ENCODE data around the gene RSPRY1.

RSPRY1 gene

GRCh38 chr16:57213462-57213861, 27.3 kb downstream of the RSPRY1 start:
- in situ Hi-C loops (cut with MboI; ENCODE audit: low sequenced_read_pairs) = no loop called here

GRCh38 chr16:57216968-57217367, 30.8 kb downstream of the RSPRY1 start:
- in situ Hi-C loops (cut with MboI; ENCODE audit: low sequenced_read_pairs) = no loop called here

DNA sequence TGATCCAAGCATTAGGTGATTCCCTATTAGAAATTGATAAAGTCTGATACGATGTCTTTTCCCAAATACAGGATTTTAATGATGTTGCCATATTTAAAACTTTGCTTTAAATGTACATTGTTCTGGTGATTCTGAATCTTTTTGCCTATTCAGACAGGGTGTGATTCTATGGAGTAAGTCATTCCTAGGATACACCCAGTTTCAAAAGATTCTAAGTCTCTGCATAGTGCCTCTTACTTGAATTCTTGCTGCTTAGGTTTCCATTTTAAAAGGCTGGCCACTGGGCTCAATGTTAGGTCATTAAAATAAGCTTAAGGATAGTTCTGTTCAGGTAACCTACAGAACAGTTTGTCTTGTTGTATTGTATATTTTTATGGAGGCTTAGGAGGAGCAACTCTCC, 36.9 kb downstream of the RSPRY1 start:
- in situ Hi-C loops (cut with MboI; ENCODE audit: low sequenced_read_pairs) = no loop called here

GRCh38 chr16:57224651-57225335, 38.7 kb downstream of the RSPRY1 start:
- in situ Hi-C loops (cut with MboI; ENCODE audit: low sequenced_read_pairs) = no loop called here

DNA sequence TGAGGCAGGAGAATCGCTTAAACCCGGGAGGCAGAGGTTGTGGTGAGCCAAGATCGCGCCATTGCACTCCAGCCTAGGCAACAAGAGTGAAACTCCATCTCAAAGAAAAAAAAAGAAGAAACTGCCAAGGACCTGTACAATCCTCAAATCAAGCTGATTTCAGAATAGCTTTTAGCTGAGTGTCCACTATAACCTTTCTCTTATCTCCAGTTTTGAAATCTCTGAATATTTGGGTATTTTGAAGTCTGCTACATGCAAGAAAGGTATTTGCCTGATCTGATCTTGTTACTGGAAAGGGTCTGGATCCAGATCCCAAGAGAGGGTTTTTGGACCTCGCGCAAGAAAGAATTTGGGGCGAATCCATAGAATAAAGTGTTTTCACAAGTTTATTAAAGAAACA, 39.8 kb downstream of the RSPRY1 start:
- in situ Hi-C loops (cut with MboI; ENCODE audit: low sequenced_read_pairs) = no loop called here

DNA sequence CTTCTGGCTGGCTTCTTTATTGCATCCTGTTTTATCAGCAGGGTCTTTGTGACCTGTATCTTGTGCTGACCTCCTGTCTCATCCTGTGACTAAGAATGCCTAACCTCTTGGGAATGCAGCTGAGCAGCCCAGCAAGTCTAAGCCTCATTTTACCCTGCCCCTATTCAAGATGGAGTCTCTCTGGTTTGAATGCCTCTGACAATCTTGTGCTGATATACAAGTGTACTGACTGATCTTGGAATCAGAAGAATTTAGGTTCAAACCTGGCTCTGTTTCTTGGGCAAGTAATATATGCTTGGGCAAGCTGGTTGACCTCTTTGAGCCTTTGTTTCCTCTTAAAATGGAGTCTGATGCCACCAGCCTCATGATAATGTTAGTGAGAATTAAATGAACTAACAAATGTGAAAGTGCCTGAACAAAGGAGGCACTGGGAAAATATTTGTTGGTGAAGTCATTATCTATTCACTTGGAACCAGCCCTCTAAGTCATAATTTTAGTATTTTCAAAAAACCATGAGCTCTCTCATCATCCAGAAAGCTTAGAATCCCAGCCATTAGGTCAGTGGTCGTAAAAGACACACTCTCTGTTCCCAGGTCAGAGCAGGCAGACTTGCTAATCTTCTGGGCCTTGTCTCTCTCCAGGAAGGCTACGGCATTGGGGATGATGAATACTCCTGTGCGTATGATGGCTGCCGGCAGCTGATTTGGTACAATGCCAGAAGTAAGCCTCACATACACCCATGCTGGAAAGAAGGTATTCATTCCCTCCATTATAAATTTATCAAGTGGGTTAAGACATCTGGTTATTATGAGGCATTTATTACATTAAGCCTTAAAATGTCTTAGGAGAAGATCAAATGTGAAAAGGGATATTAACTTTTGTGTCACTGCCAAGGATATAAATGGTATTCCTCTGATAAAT, 40.8 kb downstream of the RSPRY1 start:
- in situ Hi-C loops (cut with MboI; ENCODE audit: low sequenced_read_pairs) = no loop called here

DNA sequence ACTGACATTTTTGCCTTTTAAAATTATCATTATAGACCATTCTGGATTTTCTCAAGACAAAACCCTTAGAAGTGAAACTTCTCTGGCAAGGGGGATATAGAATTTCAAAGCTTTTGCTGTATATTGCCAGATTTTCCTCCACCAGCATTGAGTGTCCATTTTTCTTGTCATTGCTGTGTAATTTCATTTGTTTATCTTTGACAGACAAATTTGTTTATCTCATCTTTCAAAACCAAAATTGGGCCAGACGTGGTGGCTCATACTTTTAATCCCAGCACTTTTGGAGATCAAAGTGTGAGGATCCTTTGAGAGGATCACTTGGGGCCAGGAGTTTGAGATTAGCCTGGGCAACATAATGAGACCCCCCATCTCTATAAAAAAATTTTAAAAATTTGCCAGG, 43.0 kb downstream of the RSPRY1 start:
- in situ Hi-C loops (cut with MboI; ENCODE audit: low sequenced_read_pairs) = no loop called here

- in situ Hi-C loops (cut with MboI; ENCODE audit: low sequenced_read_pairs) = no loop called here
Measured at GRCh38 chr16:57231821-57232350, 45.8 kb downstream of the RSPRY1 start.

- in situ Hi-C loops (cut with MboI; ENCODE audit: low sequenced_read_pairs) = no loop called here
Measured at GRCh38 chr16:57233944-57234706, 48.0 kb downstream of the RSPRY1 start.

GRCh38 chr16:57234707-57235092, 48.6 kb downstream of the RSPRY1 start:
- in situ Hi-C loops (cut with MboI; ENCODE audit: low sequenced_read_pairs) = no loop called here

GRCh38 chr16:57235128-57236021, 49.2 kb downstream of the RSPRY1 start:
- in situ Hi-C loops (cut with MboI; ENCODE audit: low sequenced_read_pairs) = no loop called here

- in situ Hi-C loops (cut with MboI; ENCODE audit: low sequenced_read_pairs) = no loop called here
Measured at GRCh38 chr16:57236022-57236350, 49.9 kb downstream of the RSPRY1 start.

DNA sequence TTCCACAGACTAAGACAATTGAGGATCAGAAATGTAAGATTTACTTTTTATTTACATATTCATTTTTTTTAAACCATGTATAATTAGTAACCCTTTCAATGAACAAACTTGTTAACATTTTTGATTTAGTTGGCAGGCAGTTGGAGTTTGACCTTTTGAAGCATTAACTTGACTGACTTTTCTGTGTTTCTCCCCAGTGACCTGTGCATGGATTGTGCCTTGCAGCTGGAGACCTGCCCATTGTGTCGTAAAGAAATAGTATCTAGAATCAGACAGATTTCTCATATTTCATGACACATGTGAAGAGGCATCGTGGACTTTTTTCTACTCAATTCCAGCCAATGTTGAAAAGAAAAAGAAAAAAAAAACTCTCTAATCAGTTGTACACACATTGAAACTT, 52.6 kb downstream of the RSPRY1 start:
- in situ Hi-C loops (cut with MboI; ENCODE audit: low sequenced_read_pairs) = no loop called here

- in situ Hi-C loops (cut with MboI; ENCODE audit: low sequenced_read_pairs) = no loop called here
Measured at GRCh38 chr16:57239107-57239506, 53.0 kb downstream of the RSPRY1 start.

- in situ Hi-C loops (cut with MboI; ENCODE audit: low sequenced_read_pairs) = no loop called here
Measured at GRCh38 chr16:57240851-57241250, 54.7 kb downstream of the RSPRY1 start.

GRCh38 chr16:57242650-57243049, 56.5 kb downstream of the RSPRY1 start:
- in situ Hi-C loops (cut with MboI; ENCODE audit: low sequenced_read_pairs) = no loop called here

GRCh38 chr16:57244463-57244766, 58.3 kb downstream of the RSPRY1 start:
- in situ Hi-C loops (cut with MboI; ENCODE audit: low sequenced_read_pairs) = no loop called here

GRCh38 chr16:57244767-57245471, 58.8 kb downstream of the RSPRY1 start, which contains the start of gene ARL2BP:
Gene ARL2BP (plus strand): TSS chr16:57245259. CDS start chr16:57245368, 109 bp downstream.
- in situ Hi-C loops (cut with MboI; ENCODE audit: low sequenced_read_pairs) = no loop called here

GRCh38 chr16:57245472-57246113, 59.5 kb downstream of the RSPRY1 start:
- in situ Hi-C loops (cut with MboI; ENCODE audit: low sequenced_read_pairs) = no loop called here

Measured in HL-60/S4 (cell line).